NOMO-1 treated with DMSO at 0.1 percent for 48 hours (cell line): ENCODE results near the gene RLF.

Experiments used
- DNase-seq: peaks from one replicate; lab custom pipeline; 2025; ENCODE audit not compliant: unreplicated experiment; lab: John Stamatoyannopoulos, UW

The RLF gene, protein sequence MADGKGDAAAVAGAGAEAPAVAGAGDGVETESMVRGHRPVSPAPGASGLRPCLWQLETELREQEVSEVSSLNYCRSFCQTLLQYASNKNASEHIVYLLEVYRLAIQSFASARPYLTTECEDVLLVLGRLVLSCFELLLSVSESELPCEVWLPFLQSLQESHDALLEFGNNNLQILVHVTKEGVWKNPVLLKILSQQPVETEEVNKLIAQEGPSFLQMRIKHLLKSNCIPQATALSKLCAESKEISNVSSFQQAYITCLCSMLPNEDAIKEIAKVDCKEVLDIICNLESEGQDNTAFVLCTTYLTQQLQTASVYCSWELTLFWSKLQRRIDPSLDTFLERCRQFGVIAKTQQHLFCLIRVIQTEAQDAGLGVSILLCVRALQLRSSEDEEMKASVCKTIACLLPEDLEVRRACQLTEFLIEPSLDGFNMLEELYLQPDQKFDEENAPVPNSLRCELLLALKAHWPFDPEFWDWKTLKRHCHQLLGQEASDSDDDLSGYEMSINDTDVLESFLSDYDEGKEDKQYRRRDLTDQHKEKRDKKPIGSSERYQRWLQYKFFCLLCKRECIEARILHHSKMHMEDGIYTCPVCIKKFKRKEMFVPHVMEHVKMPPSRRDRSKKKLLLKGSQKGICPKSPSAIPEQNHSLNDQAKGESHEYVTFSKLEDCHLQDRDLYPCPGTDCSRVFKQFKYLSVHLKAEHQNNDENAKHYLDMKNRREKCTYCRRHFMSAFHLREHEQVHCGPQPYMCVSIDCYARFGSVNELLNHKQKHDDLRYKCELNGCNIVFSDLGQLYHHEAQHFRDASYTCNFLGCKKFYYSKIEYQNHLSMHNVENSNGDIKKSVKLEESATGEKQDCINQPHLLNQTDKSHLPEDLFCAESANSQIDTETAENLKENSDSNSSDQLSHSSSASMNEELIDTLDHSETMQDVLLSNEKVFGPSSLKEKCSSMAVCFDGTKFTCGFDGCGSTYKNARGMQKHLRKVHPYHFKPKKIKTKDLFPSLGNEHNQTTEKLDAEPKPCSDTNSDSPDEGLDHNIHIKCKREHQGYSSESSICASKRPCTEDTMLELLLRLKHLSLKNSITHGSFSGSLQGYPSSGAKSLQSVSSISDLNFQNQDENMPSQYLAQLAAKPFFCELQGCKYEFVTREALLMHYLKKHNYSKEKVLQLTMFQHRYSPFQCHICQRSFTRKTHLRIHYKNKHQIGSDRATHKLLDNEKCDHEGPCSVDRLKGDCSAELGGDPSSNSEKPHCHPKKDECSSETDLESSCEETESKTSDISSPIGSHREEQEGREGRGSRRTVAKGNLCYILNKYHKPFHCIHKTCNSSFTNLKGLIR (N-terminal part only)

DNA sequence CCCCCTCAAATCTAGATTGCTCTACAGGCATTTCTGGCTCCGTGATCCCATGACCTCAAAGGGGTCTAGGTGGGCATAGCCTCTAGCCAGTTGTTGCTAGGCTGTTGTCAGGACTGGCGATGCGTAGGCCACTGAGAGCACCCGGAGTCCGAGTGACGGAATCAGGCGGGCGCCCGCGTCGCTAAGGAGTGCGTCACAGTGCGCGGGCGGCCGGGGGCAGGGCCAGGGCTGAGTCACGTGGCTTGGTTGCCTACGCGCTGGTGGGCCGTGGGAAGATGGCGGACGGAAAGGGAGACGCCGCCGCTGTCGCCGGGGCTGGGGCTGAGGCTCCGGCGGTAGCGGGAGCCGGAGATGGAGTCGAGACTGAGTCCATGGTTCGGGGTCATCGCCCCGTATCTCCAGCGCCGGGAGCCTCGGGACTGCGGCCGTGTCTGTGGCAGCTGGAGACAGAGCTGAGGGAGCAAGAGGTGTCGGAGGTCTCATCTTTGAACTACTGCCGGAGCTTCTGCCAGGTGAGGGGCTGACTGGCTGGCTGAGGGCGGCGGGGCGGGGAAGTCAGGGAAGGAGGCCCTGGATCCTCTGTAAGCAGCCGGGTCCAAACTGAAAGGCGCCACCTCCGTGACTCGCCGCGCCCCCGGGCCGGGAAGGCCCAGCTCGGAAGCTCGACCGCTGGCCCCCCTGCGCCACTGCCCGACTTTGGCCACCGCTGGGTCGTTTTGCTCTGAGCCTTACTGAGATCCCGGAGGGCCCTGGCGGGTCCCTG lies at the start of gene RLF:
RLF (plus strand) TSS at position 263 of the 763 bp plus-strand sequence; CDS start at position 276, 13 bp downstream.
- DNase-seq, result peak; percentile 94

GRCh38 chr1:40114400-40114799 lies 46.8 kb upstream of the RLF start:
- DNase-seq, result no peak

GRCh38 chr1:40120128-40120527 lies 41.1 kb upstream of the RLF start:
- DNase-seq, result no peak

DNA sequence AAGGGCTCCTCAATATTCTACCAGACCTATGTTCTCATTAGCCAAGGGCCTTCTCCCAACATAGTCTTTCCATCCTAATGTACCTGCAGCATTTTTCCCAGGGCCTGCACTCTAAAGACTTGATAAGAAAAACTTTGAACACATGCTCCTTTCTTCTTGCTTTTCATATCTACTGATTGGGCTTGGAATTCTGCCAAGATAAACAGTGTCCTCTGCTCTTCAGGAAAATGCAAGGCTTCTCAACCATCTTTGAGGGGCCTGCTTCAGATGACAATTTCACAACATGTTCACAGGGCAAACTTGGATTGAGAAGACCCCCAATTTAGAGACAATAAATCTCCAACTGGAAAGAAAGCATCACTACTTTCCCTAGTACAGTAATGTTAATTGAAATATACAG lies 38.3 kb upstream of the RLF start:
- no peak for DNase-seq

DNA sequence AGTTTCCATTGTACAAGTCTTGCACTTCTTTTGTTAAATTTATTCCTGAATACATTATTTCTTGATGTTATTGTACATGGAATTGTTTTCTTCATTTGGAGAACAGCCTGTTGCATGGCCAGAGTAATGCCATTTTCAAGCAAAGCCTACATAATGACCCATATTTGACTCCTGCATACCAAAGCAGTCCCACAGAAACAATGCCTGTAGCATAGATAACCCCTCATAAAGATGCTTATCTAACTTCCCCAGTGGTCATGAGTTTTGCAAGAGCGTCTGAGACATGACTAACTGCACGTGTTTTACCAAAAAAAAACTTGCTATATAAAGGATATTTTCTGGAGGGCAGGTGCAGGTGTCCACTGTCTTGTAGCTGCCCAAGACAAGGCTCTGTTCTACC lies 30.3 kb upstream of the RLF start:
- DNase-seq, result peak; percentile 55

DNA sequence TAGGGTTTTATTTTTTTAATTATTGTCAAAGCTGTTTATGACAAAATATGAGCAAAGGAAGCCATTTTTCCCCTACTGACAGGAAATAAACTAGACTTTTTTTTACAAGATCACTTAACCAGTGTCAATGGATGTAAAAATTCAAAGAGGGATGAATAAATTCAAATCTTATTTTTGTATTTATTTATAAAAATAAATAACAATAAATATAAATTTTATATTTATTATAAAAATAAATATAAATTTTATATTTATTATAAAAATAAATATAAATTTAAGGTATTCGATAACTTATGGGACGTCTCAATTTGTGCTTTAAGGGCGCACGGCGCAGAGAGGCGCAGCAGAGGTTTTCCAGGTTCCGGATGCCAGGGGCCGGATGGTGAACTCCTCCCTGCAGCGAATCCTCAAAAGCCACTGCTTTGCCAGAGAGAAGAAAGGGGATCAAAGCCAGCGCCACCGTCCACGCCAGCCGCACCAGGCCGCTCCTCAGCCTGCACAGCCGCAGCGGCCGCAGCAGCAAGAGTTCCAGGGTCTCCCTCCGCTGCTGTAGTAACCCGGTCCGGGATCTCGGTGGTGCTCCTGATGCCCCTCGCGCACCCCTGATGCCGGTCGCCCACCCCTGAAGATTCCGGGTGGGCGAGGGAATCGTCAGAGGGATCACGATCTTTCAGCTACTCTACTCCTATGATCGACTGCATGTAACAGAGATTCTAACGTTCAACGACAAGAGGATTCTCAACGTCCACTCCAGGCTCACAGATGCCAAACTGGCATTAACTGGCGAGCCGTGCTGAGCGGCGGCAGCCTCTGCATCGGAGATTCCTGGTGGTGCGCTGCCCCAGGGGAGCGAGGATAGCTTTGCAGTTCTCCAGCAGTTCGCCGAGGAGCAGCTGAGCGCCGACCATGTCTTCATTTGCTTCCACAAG lies 28.5 kb upstream of the RLF start:
- DNase-seq, result no peak

- no peak for DNase-seq
Observed at GRCh38 chr1:40133312-40133665, 27.9 kb upstream of the RLF start.

- DNase-seq, result no peak
Observed at GRCh38 chr1:40133839-40134238, 27.3 kb upstream of the RLF start.

DNA sequence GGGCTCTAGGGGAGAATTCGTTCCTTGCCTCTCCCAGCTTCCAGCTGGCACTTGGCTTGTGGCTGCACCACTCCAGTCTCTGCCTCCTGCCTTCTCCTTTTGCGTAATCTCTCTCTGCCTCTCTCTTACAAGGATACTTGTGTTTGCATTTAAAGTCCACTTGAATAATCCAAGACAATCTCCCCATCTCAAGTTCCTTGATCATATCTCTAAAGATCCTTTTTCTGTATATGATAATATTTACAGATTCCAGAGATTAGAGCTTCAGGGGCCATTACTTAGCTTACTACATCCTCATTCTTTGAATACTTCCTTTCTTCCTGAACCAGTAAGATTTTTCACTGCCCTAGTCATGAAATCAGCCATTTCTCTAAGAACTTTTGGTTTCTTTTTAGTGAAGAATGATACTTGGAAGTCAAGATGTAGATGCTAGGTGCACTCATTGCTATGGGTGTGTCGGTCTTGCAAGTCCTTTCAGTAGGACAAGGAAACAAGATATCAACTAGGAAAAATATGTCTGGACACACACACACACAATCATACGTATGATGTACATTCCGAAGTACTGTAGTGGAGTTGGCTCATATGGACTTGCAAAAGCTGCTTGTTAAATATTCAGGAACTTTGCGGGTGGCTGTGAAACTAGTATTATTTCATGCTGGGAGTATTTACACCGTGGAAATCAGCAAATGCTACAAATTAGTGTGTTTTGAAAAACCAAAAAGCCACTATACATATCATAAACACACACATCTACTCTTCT lies 20.8 kb upstream of the RLF start:
- DNase-seq, result peak; percentile 35

DNA sequence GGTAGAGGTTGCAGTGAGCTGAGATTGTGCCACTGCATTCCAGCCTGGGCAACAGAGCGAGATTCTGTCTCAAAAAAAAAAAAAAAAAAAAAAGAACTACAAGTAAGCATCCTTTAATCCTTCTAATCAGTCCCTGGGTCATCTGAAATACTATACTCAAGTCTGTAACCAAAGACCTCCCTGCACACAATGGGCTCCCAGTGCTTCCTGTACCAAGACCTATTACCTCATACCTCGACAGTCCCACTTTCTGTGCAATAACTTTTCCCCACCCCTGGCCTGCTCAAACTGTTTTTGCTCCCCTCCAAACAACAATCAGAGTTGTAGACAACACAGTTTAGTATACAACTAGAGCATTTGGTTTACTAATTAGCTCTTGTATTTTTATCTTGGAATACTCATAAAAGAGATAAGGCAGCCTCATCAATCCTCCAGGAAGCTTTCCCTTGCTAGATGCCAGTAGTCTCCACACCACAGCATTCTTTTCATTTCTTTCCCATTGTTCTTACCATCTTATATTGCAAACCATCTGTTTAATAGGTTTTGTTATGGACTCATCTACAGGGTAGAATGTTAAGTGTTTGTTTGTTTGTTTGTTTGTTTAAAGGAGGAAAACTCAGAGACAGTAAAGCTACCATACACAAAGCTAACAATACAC lies 19.2 kb upstream of the RLF start:
- no peak for DNase-seq

DNA sequence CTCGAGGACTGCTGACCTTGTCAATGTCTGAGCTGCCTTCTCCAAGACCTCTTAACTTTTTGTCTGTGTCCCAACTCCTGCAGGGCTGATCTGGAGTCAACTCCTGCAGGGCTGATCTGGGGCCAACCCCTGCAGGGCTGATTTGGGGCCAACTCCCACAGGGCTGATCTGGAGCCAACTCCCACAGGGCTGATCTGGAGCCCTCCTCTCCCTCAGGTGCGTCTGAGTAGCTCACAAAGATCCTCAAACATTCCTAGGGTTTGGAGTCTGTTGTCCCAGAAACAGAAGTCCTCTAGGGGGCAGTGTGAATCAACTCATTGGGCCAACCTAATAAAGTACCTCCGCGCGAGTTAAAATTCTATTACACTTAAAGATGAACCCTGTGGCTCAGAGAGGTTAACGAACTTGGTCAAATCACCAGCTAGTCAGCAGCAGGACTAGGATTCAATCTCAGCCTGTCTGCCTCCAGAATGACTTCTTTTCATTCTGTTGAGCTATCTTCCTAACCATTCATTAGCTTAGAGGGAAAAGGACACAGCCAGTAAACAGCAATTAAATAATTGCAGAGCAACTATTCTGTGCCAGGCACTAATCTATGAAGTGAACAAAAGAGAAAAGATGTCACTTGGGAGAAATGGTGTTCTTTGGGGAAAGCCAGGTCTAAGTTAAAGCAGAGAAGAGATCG lies 17.2 kb upstream of the RLF start:
- peak; percentile 63 for DNase-seq

DNA sequence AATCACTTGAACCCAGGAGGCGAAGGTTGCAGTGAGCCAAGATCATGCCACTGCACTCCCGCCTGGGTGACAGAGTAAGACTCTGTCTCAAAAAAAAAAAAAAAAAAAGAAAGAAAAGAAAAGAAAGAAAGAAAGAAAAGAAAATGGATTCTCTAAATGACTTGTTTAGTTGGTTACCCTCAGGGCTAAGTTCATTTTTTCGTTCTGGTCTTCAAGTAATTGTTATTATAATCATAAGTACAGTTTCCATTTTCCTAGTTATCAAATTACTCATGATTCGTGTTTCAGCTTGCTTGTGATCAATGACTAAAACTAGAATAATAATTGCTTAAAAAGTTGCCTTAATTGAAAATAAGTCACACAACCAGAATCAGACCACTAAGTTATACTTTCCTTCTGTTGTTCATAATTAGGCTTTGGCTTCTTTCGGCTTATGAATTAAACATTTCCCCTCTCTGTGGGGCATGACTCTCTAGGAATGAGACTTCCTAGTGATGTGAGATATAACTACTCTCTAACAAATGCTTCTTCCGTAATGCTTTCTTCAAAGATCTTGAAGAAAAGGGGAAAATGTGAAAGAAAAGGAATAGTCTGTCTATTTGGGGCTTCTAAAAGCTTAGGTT lies 9.6 kb upstream of the RLF start:
- DNase-seq, result no peak

DNA sequence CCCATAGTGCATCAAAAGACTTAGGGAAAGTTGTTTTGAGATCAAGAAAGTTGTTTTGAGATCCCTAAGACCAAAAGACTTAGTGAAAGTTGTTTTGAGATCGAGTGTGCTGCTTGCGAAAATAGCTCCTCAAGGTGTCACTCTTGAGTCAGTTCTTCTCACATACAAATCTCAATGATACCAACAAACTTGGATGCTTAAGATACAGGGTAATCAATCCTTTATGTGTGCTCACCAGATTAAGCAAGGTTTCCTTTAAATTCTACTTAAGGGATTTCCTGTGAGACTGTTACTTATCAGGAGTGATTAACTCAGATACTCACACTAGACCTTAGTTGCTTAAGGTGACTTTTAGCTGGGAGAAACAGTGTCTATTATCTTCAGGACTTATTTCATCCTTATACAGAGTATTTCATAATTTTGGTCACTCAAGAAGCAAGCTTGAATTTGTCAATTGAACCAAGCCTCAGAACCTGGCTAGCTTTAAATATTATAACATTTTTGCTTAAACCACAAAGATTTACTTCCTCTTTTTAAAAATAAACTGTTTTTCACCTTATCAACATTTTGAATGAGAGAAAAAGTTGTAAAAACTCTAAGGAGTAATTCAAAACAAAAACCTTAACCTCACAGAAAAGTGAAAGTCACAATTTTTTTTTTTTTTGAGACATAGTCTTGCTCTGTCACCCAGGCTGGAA lies 8.0 kb upstream of the RLF start:
- peak; percentile 88 for DNase-seq

DNA sequence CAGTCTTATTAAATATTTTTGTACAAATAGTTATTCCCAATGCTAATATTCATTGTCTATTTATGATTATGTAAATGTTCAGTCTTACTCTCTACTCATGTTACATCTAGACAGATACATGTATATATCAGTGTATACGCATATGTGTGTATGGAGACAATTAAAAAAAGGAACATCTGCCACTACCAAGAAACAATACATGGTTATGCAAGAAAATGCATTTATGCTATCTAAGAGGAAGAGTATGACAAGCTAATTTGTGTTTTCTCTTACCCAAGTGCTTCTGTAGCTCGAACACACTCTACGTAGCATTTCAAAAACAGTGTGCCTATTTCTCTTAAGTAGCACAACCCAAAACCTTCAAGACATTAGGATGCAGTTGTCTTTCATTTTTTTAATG lies 6.1 kb upstream of the RLF start:
- peak; percentile 76 for DNase-seq

GRCh38 chr1:40155910-40156309 lies 5.3 kb upstream of the RLF start:
- no peak for DNase-seq

DNA sequence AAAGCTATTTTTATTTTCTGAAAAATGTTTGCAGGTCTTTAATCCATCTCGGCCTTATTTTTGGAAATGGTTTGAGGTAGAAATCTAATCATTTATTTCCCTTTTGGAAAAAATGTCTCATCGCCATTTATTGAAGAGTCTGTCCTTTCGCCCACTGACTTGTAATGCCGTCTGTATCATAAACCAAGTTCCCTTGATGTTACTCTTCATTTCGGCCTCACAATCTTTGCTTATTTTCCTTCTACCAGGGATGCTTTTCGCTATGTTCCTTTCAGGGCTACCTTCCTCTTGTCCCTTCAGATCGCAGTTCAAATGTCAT lies 422 bp upstream of the RLF start:
- DNase-seq, result no peak

- no peak for DNase-seq
Observed at GRCh38 chr1:40161888-40162397, 756 bp downstream of the RLF start.
